NOMO-1 (cell line): ENCODE data around the gene SLC9A9.
A peak's percentile ranks its signal among the peaks of the same experiment; 100 is the strongest.

ENCODE experiments used
- DNase-seq, 2 experiments: peaks; one replicate each; lab custom pipeline; 2025; ENCODE audit not compliant: unreplicated experiment in 2 of 2; lab: John Stamatoyannopoulos, UW

Gene SLC9A9

DNA sequence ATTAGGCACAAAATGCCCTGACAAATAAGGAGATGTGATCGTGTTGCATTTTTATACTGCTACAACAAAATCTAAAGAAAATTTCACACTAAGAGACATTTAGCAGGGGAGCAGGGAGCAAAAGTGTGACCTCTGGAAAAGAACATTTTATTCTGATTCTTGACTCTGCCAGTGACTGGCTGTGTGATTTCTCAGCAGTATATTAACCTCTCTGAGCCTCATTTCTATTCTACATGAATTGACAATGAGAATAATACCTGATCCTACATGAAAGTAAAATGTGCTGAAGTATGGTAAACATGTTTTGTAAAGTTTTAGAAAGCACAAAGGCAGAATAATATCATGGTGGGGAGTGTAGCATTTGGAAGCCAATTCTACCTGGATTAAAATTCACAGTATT, 273.3 kb downstream of the SLC9A9 start:
- no peak for DNase-seq

DNA sequence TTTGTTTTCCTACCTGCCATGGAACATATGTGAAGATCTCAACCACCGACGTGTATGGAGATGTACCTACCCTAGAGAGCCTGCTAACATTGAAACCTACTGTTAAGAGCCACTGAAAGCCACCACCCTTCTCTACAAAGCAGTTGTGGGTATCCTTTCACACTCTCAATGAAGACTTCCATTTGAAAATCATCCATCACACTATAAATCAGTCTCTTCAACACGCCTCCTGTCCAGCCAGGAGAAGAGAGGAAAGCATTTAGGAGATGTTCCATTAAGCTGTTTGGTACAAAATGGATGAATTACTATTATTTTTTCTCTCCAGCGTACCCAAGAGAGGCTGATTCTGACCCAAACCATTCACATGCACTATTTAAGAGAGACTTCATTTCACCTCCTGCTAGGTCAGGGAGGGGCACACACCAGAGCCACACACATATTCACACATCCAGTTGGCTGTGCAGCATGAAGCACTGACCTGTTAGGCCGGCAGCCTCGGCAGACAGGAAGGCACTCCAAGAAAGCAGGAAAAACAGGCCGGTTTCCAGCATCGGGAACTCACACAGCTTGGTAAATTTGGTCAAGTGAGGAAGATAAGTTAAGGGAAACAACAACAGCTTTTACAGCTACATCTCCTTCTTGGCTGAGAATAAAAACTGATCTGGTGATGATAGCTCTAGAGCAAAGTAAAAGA, 274.5 kb downstream of the SLC9A9 start:
- DNase-seq = no peak

DNA sequence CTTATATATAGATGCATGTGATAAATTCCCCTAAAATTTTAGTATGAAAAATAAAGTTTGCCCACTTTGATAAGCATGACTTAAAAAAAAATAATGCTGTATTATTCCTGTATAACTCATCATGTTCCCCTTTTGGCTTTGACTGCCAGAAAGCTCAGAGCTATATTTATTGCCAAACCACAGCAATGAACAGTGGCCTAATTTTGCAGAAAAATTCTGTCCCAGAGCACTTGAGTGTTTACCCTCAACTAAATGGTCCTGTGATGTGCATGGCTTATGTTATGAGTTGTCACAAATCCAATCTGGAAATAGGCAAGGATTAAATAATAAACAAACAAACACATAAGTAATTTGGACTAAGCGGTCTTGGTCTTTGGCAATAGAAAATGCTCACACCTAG, 276.7 kb downstream of the SLC9A9 start:
- DNase-seq = peak; percentile 29 to 57

DNA sequence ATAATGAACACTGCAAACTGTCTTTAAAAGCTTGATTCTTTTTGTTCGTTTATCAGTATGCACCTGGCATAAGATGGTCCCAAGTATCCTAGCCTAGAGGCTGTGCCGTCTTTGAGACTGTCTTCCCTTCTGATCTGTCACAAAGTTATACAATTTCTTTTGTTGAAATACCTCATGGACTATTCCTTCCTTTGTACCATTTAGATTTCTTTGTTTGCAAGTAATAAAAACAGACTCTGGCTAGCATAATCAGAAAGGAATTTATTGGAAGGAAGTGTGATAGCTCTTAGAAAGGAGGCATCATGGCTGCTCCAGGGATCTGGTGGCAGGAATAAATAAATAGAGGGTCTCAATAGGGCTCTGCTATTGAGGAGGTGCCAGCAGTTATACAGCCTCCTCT, 280.4 kb downstream of the SLC9A9 start:
- DNase-seq = no peak

DNA sequence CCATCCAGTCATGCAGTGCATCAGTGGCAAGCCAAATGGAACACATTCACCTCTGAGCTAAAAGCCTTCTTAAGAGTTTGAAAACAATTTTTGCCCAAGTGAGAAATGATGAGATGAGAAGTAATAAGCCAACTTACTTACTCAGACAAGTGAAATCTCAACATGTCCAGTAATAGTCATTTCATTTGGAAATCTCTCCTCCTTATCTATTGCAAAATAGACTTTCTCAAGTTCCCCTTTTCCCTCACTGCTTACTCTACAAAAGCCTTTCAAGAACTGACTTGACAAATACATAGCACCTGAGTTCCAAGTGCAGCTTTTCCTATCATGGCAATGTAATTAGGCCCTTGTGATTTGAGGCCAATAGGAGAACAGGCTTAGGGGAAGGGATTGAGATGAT, 282.3 kb downstream of the SLC9A9 start:
- peak; percentile 52 to 96 for DNase-seq

DNA sequence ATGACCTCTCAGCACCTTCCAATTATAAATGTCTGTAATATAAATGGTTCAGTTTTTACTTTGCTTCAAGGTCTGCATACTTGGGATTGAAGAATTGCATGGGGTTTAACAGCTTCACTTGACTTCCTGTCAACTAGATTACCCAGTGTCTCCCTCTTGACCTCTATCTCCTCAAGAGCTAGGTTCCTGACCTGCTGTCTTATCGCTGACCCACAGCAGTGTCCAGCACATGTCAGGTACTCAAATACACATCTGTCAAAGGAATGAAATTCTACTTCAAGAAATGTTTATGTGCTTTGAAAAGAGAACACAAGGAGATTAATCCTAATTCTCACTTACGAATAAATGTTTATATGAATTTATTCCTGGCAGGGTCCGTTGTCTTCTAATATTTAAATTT, 284.5 kb downstream of the SLC9A9 start:
- no peak for DNase-seq

DNA sequence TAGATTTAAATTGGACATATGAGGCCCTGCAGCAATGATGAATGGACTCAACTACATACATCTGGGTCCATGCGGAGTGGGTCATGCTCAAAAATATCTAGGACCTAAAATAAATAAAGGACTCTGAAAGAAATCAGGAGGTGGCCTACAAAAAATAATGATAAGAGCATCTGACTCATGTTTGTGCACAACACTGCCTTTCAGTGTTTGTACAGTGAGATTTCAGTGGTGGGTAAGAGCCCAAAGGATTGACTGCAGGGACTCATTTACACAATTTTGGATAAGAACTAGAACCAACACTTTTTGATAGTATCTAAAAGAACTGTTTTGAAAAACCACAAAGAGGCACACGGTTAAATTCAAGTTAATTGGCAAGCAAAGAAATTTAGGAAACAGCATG, 285.5 kb downstream of the SLC9A9 start:
- DNase-seq = no peak

DNA sequence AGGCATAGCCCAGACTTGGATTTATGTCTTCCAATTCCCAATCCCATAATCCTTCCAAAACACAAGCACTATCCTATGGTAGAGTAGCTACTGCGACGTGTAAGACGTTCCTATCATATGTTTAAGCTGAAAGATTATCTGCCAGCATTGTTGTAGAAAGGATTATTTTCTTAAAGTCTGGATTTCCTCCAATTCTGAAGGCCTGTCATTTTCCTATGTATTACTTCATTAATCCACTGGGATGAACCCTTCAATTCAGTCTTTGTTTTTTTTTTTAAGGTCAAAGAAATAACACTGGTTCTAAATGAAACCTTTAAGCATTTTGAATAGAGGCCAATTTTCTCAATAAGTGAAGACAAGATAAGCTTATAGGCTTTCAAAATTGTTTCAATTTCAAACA, 289.0 kb downstream of the SLC9A9 start:
- DNase-seq = no peak

DNA sequence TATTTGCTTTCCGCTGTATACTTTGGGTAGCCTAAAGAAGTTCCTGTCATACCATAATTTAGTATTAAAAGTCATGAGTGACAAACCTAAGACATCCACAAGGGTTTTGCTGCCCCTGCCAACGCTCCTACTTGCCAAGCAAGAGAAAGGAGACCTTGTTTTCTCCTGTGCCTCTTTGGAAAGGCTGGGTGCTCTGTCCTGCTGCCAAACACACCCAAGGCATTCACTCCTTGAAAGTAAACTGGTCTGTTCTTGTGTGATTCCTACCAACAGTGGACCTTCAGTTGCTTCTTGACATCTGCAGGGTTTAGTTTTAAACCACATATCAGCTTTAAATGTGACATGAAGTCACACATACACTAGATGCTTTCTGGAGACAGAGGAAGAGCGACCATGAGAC, 295.4 kb downstream of the SLC9A9 start:
- no peak for DNase-seq

DNA sequence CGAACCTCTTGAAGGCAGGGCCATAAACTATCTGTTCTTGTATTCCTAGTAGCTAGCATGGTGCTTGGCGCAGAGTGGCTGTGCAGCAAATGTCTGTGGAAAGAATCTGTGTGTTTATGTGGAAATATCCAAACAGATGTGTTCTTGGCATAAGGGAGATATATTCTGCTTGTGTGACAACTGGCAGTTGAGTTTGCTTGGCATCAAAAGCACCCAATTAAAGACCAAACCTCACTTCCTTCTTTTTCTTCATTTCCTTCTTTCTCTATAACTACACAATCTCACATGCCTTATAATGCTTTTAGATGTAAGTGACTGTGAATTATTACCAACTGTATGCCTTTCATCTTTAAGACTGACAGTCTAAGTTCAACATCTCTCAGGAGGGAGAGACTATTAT, 296.5 kb downstream of the SLC9A9 start:
- DNase-seq = peak; percentile 31 to 85

DNA sequence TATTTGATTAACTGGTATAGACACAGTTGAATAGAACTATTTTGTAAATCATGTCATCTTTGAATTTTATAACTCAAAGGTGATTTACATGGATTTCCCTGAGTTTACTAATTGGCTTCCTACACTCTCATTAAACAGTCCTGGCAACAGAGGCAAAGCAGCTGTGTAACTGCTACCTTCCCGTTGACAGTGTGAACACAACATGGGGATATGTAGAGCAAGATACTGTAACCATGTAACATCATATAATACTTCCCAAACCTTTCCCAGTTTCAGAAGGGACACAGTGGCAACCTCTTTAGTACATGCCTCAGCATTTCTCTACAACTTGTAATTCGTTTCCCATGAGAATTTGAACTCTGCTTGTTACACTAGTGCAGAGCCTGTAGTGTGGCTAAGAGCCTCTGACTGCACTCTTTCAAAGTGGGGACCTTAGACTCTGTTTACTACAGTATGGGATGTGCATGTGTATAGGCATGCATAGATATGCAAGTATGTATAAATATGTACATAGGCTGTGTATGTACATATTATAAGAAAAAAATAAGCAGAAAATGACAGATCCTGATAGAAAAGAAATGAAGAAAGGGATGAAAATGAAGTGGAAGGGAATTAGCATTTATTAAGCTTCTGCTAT, 299.3 kb downstream of the SLC9A9 start:
- DNase-seq = no peak

DNA sequence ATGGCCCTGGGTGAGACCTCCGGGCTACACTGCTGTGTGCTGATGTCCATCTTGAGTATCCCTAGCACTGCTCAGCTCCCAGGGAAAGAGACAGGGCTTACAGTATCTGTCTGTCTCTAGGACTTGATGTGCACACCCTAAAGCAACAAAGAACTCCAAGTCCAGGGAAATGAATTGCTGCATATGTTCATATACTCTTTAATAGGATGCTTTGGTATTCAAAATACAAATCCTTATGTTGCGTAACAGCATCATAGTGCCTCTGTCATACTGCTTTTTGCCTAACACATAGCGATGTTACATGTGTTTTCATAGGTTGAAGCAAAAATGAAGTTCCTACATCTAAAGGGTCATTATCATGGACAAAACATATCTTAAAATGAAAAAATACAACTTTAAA, 299.9 kb downstream of the SLC9A9 start:
- DNase-seq = no peak

DNA sequence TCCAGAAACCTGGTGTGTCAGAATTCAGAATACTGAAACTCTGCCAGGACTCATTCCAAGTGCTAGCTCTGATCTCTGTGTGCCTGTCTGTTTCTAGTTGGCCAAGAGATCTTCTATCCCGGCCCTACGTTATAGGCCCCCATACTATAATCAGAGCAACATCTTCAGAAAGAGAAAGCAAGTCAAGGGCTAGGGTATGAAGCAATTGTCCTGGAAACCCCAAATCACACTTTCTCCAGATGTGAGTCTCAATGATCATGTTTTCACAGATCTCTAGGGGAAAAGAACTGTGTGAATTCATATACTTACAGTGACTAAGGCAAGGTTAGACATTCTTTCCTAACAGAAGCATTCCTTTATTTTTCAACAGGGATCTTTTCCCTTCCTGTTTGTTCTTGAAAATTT, 309.7 kb downstream of the SLC9A9 start:
- DNase-seq = no peak

DNA sequence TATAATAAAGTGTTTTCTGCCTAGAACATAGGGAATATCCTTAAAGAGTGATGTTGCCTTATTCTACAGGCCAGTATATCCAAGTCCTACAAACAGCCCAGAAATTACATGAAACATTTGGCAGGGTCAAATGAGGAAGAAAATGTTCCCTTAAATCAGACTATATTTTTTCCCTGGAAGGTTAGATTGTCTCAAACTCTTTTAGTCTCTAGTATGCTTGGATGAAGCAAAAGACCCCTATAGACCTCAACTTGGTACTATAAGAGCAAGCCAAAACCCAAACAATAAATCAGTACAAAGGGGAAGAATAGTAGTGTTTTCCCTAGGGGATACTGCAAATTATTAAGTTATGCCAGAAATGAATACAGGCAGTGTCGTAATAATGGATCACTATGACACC, 310.2 kb downstream of the SLC9A9 start:
- DNase-seq = no peak

DNA sequence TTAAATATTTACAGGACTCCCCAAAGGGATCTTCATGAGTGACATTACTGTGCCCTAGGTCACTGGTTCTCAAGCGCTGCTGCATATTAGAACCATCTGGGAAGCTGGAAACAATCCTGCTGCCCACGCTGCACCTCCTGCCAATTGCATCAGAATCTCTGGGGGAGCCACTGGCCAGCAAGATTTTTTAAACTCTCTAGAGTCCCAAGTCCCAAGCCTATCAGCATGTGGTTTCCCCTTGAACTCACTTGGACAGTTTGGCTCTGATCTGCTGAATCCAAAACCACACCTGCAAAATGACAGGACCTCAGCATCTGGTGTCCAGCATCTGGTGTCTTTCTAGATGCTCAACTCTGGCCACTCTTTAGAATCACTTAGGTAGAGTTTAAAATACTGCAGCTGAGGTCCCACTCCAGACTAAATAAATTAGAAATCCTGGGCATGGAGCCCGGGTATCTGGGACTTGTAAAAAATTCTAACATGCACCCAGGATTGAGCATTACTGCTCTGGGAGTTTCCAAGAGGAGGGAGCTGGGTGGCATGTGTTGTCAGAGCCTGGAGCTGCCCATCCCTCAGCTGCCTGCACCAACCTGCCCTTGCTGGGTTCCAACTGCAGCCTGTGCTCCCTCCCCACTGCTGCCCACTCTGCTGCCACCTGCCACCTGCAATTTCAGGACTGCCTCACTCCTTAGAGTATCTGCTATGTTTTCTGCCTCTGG, 311.3 kb downstream of the SLC9A9 start:
- no peak for DNase-seq

DNA sequence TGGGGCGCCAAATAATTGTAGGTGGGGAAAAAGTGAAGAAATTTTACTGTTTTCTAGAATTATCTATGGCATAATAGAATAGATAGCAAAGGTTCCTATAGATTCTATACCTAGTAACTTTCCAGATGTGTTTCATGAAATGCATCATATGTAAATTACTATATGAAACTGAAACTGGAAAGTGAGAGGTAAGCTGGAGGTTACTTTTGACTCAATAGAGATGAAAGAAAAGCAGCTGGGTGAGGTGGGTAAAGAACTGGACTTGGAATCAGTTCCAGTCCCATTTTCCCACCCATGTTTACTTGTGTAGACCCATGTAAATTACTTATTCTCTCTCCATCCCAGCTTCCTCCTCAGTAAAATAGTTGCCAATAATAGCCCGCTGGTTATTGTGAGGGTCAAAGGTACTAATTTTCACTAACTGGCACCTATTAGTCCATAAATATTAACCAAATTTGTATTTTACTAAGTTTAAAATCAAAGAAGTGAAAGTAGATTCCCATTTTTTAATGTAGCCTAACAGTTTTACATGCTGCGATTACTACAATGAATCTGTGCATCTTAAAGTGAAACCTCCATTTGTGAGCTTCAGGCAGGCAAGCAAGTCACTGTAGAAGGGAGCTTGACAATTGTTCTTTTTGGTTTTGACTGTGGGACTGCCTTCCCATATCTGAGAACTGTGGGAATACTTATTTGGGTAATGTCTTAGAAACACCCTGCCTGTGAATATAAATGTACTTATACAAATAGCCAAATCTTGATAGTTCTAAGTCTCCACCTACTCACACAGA, 312.1 kb downstream of the SLC9A9 start:
- no peak for DNase-seq

DNA sequence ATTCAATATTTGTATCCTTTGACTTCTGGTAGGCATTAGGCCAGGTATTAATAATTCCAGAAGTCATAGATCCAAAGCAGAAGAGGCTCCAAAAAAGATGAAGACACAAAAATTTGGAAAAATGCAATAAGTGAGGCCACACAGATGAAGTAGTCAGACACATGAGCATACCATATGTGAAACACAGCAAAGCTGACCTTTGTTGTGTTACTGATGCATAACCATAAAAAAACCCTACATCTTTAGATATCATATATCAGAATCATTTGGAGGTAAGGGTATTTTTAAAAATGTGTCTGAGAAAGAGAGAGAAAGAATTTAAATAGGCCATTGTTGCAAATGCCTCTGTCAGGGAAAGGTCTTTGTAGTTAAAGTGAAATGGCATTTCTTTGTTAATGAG, 314.9 kb downstream of the SLC9A9 start:
- no peak for DNase-seq

DNA sequence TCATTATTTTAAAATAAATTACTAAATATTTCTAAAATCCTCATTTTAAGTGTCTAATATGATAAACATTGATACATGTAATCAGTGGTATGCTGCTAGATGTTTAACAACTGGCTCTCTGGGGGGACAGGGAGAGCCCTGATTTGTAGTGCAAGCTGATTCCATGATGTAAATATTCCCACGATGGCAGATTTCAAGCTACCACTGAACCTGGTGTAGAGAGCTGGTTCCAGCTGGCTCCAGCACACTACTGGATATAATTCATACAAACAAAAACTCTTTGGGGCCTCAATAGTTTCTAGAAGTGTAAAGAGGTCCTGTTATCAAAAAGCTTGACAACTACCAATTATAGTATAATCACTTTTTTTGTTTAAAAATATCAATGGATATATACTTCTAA, 316.2 kb downstream of the SLC9A9 start:
- no peak for DNase-seq

DNA sequence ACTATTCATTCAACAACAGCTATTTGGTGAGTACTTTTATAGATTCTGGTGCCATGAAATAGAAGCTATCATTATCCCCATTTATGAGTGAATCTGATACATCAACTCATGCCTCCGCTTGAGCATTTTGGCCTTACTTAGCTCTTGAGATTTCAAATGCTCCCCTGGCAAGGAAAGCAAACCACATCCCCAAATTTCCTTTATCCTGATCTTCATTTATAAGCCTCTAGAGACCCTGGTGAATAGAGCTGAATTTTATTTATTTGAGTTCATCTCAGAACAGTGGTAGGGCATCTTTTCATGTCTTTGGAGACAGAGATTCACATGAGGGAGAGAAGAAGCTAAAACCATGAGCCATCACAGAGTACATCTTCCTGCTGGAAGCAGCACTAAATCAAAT, 317.2 kb downstream of the SLC9A9 start:
- no peak for DNase-seq

DNA sequence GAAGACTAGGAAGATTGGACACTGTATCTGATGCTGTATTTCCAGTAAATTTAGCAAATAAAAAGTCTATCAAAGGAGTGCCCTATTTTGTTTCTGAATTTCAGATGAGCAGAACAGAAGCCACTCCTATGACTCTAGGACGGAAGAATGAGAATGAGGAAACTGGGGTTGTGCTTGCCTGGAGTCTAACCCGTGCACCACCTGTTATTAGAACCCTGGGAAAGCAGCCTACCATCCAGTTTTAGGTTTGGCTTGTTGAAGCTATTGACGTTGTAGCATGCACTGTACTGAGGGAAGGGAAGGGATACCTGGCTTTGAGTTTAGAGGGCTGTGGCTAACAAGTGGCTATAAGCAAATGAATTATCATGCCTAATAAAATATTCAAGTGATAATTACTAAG, 318.5 kb downstream of the SLC9A9 start:
- DNase-seq = no peak

DNA sequence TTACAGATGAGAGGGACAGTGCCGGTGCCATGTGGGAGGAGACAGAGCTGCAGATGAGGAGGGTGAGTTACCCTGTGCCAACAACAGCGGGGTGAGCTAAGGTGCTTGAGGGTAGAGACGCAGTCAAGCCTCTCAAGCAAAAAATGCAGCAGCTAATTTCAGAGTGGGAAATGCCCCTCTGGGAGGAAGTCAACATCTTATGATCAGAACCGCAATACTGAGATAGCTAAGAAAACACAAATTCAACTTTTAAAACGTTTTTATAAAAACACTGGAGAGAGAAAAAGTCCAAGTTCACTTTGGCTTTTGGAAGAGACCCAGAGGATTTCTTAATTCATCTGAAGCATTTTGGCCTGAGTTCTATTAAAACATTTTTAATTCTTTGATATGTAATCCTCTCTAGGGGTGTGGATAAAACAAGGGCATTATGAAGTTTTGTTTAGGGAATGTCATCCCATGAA, 319.2 kb downstream of the SLC9A9 start:
- DNase-seq = no peak
